Uterus (tissue), 2 donors: Measurements from ENCODE around the gene DPP6.

Experiments
- POLR2A ChIP-seq, 2 donors: fragments of 450-650 bp; IDR thresholded peaks; one replicate each; pipeline ENCODE4 v1.6.1; 2016; ENCODE audit warnings: antibody characterized with exemption in 2 of 2, mild to moderate bottlenecking in 1 of 2, moderate library complexity in 1 of 2
- TF ChIP-seq, protein P1 (sequence below), 4 experiments: fragments of 200-600 bp in 2 of 4; fragments of 450-650 bp in 2 of 4; sonication (generic) in 2 of 4; IDR thresholded peaks; one replicate each; pipeline ENCODE4 v1.5.1; 2016 to 2019; ENCODE audit warnings: antibody characterized with exemption in 4 of 4, mild to moderate bottlenecking in 2 of 4, moderate library complexity in 1 of 4

DNA sequence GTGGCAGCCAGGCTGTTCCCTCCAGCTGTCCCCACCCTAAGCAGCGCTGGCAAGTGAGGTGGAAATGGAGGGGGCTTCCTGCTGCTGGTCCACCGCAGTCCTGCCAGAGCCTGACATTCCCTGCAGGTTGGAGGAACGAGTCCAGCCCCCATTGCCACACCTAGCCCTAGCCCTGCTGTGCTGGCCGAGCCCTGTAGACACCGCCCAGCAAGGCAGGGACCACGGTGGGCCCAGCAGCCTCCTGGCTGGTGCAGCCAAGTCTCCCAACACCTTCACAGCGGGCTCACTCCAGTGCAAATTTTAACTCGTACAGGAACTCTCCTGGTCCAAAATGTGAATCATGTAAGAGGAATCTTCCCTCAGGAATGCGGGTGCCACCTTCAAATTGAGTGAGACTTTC is 834.4 kb downstream of the DPP6 start:
- no peak for TF ChIP-seq POLR2A (IDR thresholded peaks at IDR 0.05)
- TF ChIP-seq, protein P1, sequence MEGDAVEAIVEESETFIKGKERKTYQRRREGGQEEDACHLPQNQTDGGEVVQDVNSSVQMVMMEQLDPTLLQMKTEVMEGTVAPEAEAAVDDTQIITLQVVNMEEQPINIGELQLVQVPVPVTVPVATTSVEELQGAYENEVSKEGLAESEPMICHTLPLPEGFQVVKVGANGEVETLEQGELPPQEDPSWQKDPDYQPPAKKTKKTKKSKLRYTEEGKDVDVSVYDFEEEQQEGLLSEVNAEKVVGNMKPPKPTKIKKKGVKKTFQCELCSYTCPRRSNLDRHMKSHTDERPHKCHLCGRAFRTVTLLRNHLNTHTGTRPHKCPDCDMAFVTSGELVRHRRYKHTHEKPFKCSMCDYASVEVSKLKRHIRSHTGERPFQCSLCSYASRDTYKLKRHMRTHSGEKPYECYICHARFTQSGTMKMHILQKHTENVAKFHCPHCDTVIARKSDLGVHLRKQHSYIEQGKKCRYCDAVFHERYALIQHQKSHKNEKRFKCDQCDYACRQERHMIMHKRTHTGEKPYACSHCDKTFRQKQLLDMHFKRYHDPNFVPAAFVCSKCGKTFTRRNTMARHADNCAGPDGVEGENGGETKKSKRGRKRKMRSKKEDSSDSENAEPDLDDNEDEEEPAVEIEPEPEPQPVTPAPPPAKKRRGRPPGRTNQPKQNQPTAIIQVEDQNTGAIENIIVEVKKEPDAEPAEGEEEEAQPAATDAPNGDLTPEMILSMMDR (IDR thresholded peaks at IDR 0.05), result no peak
